ENCODE data around the gene SF3B3.
"Not testable (repeated sequence)": the region's sequence is repeated elsewhere in the genome, so short reads cannot be mapped to it uniquely, and the experiment has no call there.

The SF3B3 gene

GRCh38 chr16:70511833-70512232 lies 11.8 kb upstream of the SF3B3 start:
- DNase-seq (ENCODE audit: low read depth, low spot score), result no peak

- no peak for DNase-seq (ENCODE audit: low read depth, low spot score)
These were observed 11.2 kb upstream of the SF3B3 start for GRCh38 chr16:70512456-70512855.

GRCh38 chr16:70520612-70521297 lies 2.9 kb upstream of the SF3B3 start:
- DNase-seq (ENCODE audit: low read depth, low spot score), result no peak

GRCh38 chr16:70522216-70523075 lies 1.2 kb upstream of the SF3B3 start:
- DNase-seq (ENCODE audit: low read depth, low spot score), result no peak

- DNase-seq (ENCODE audit: low read depth, low spot score), result peak; percentile 40
These were observed 407 bp upstream of the SF3B3 start, which contains the start of gene COG4 for GRCh38 chr16:70523076-70523742. TSS of gene COG4 (minus strand) at chr16:70523554. CDS start at chr16:70523543, 11 bp downstream.

GRCh38 chr16:70524399-70524825 lies 796 bp downstream of the SF3B3 start:
- DNase-seq (ENCODE audit: low read depth, low spot score), result not testable (repeated sequence)

GRCh38 chr16:70526403-70526802 lies 2.8 kb downstream of the SF3B3 start:
- DNase-seq (ENCODE audit: low read depth, low spot score), result no peak

- DNase-seq (ENCODE audit: low read depth, low spot score), result no peak
These were observed 3.8 kb downstream of the SF3B3 start for GRCh38 chr16:70527315-70527996.

GRCh38 chr16:70529051-70529777 lies 5.6 kb downstream of the SF3B3 start:
- no peak for DNase-seq (ENCODE audit: low read depth, low spot score)

GRCh38 chr16:70529954-70530353 lies 6.3 kb downstream of the SF3B3 start:
- not testable (repeated sequence) for DNase-seq (ENCODE audit: low read depth, low spot score)

- DNase-seq (ENCODE audit: low read depth, low spot score), result no peak
These were observed 11.4 kb downstream of the SF3B3 start for GRCh38 chr16:70534971-70535370.

- no peak for DNase-seq (ENCODE audit: low read depth, low spot score)
These were observed 17.4 kb downstream of the SF3B3 start for GRCh38 chr16:70540994-70541393.

GRCh38 chr16:70544548-70544947 lies 20.9 kb downstream of the SF3B3 start:
- no peak for DNase-seq (ENCODE audit: low read depth, low spot score)

GRCh38 chr16:70548936-70549335 lies 25.3 kb downstream of the SF3B3 start:
- no peak for DNase-seq (ENCODE audit: low read depth, low spot score)

- DNase-seq (ENCODE audit: low read depth, low spot score), result no peak
These were observed 26.5 kb downstream of the SF3B3 start for GRCh38 chr16:70550082-70550481.

- no peak for DNase-seq (ENCODE audit: low read depth, low spot score)
These were observed 28.2 kb downstream of the SF3B3 start for GRCh38 chr16:70551788-70552187.

- DNase-seq (ENCODE audit: low read depth, low spot score), result no peak
These were observed 29.1 kb downstream of the SF3B3 start for GRCh38 chr16:70552675-70553074.

- DNase-seq (ENCODE audit: low read depth, low spot score), result peak; percentile 70
These were observed 30.0 kb downstream of the SF3B3 start for GRCh38 chr16:70553645-70554044.

- DNase-seq (ENCODE audit: low read depth, low spot score), result no peak
These were observed 32.4 kb downstream of the SF3B3 start for GRCh38 chr16:70556063-70556462.

GRCh38 chr16:70561623-70562022 lies 38.0 kb downstream of the SF3B3 start:
- no peak for DNase-seq (ENCODE audit: low read depth, low spot score)

- no peak for DNase-seq (ENCODE audit: low read depth, low spot score)
These were observed 40.0 kb downstream of the SF3B3 start for GRCh38 chr16:70563636-70564035.

Data from brain pericyte (primary cell).